ENCODE measurements around the gene IL32.
"Not testable (repeated sequence)": the region's sequence is repeated elsewhere in the genome, so short reads cannot be mapped to it uniquely, and the experiment has no call there.

Gene IL32

GRCh38 chr16:3070608-3071111, 5.2 kb downstream of the IL32 start:
- H3K4me1 Mint-ChIP-seq = peaks cover 45% of the 10 kb centered on the region
- H3K36me3 Mint-ChIP-seq = no peaks in the 10 kb centered on the region
- H3K4me3 Mint-ChIP-seq = no peak overlapping the region
- peaks cover 2% of the 10 kb centered on the region for H3K27me3 Mint-ChIP-seq
- H3K9me3 Mint-ChIP-seq = no peaks in the 10 kb centered on the region
- no peak overlapping the region for H3K27ac Mint-ChIP-seq
- ATAC-seq = no peak

GRCh38 chr16:3071655-3072054, 6.2 kb downstream of the IL32 start:
- Mint-ChIP-seq H3K27ac (peak overlapping the region; percentile 55), H3K27me3 (no peaks in the 10 kb centered on the region), H3K4me1 (peaks cover 48% of the 10 kb centered on the region), H3K4me3 (no peak overlapping the region), H3K36me3 (no peaks in the 10 kb centered on the region), H3K9me3 (no peaks in the 10 kb centered on the region)
- no peak for ATAC-seq

GRCh38 chr16:3072148-3072547, 6.7 kb downstream of the IL32 start:
- H3K36me3 Mint-ChIP-seq, H3K4me3 Mint-ChIP-seq, ATAC-seq, H3K27me3 Mint-ChIP-seq, H3K9me3 Mint-ChIP-seq: not testable (repeated sequence)
- peak overlapping the region; percentile 55 for H3K27ac Mint-ChIP-seq
- peaks cover 50% of the 10 kb centered on the region for H3K4me1 Mint-ChIP-seq

- peak; percentile 21 for ATAC-seq
- H3K27ac Mint-ChIP-seq = peak overlapping the region; percentile 88
- H3K27me3 Mint-ChIP-seq, H3K9me3 Mint-ChIP-seq, H3K36me3 Mint-ChIP-seq, H3K4me3 Mint-ChIP-seq: not testable (repeated sequence)
- peaks cover 46% of the 10 kb centered on the region for H3K4me1 Mint-ChIP-seq
Measured at GRCh38 chr16:3072576-3073263, 7.3 kb downstream of the IL32 start.

- no peak for ATAC-seq
- no peaks in the 10 kb centered on the region for H3K27me3 Mint-ChIP-seq
- H3K4me1 Mint-ChIP-seq = peaks cover 46% of the 10 kb centered on the region
- H3K4me3 Mint-ChIP-seq = peak overlapping the region; percentile 11
- peak overlapping the region; percentile 88 for H3K27ac Mint-ChIP-seq
- H3K9me3 Mint-ChIP-seq = no peaks in the 10 kb centered on the region
- no peaks in the 10 kb centered on the region for H3K36me3 Mint-ChIP-seq
Measured at GRCh38 chr16:3073448-3073847, 8.0 kb downstream of the IL32 start.

GRCh38 chr16:3074860-3075522, 9.6 kb downstream of the IL32 start:
- peaks cover 46% of the 10 kb centered on the region for H3K4me1 Mint-ChIP-seq
- H3K27ac Mint-ChIP-seq = peak overlapping the region; percentile 88
- peak overlapping the region; percentile 49 for H3K4me3 Mint-ChIP-seq
- H3K9me3 Mint-ChIP-seq = no peaks in the 10 kb centered on the region
- H3K36me3 Mint-ChIP-seq = no peaks in the 10 kb centered on the region
- H3K27me3 Mint-ChIP-seq = no peaks in the 10 kb centered on the region
- peak; percentile 96 for ATAC-seq

- ATAC-seq = no peak
- H3K4me3 Mint-ChIP-seq = no peak overlapping the region
- no peaks in the 10 kb centered on the region for H3K27me3 Mint-ChIP-seq
- peak overlapping the region; percentile 88 for H3K27ac Mint-ChIP-seq
- no peaks in the 10 kb centered on the region for H3K36me3 Mint-ChIP-seq
- no peaks in the 10 kb centered on the region for H3K9me3 Mint-ChIP-seq
- H3K4me1 Mint-ChIP-seq = peaks cover 46% of the 10 kb centered on the region
Measured at GRCh38 chr16:3075523-3075915, 10.1 kb downstream of the IL32 start.

GRCh38 chr16:3075946-3076345, 10.5 kb downstream of the IL32 start:
- ATAC-seq, H3K27me3 Mint-ChIP-seq, H3K36me3 Mint-ChIP-seq, H3K9me3 Mint-ChIP-seq, H3K4me3 Mint-ChIP-seq: not testable (repeated sequence)
- peaks cover 46% of the 10 kb centered on the region for H3K4me1 Mint-ChIP-seq
- H3K27ac Mint-ChIP-seq = peak overlapping the region; percentile 88

GRCh38 chr16:3076577-3076976, 11.1 kb downstream of the IL32 start:
- no peak overlapping the region for H3K4me3 Mint-ChIP-seq
- peak overlapping the region; percentile 57 for H3K27ac Mint-ChIP-seq
- H3K4me1 Mint-ChIP-seq = peaks cover 43% of the 10 kb centered on the region
- H3K36me3 Mint-ChIP-seq = no peaks in the 10 kb centered on the region
- no peaks in the 10 kb centered on the region for H3K27me3 Mint-ChIP-seq
- H3K9me3 Mint-ChIP-seq = no peaks in the 10 kb centered on the region
- no peak for ATAC-seq

- Mint-ChIP-seq H3K9me3 (no peaks in the 10 kb centered on the region), H3K4me1 (peaks cover 16% of the 10 kb centered on the region), H3K4me3 (no peak overlapping the region), H3K36me3 (no peaks in the 10 kb centered on the region), H3K27me3 (no peaks in the 10 kb centered on the region), H3K27ac (no peak overlapping the region)
- no peak for ATAC-seq
Measured at GRCh38 chr16:3080024-3080423, 14.6 kb downstream of the IL32 start.

GRCh38 chr16:3081957-3082356, 16.5 kb downstream of the IL32 start:
- not testable (repeated sequence) for H3K36me3 Mint-ChIP-seq, H3K9me3 Mint-ChIP-seq, ATAC-seq, H3K4me1 Mint-ChIP-seq, H3K27ac Mint-ChIP-seq, H3K27me3 Mint-ChIP-seq, H3K4me3 Mint-ChIP-seq

GRCh38 chr16:3083408-3083807, 18.0 kb downstream of the IL32 start:
- H3K4me1 Mint-ChIP-seq, H3K27ac Mint-ChIP-seq, H3K4me3 Mint-ChIP-seq, ATAC-seq, H3K36me3 Mint-ChIP-seq, H3K9me3 Mint-ChIP-seq: not testable (repeated sequence)
- peaks cover 14% of the 10 kb centered on the region for H3K27me3 Mint-ChIP-seq

- Mint-ChIP-seq H3K27me3 (peaks cover 20% of the 10 kb centered on the region), H3K9me3 (no peaks in the 10 kb centered on the region), H3K4me3 (no peak overlapping the region), H3K27ac (no peak overlapping the region), H3K4me1 (peaks cover 8% of the 10 kb centered on the region), H3K36me3 (no peaks in the 10 kb centered on the region)
- no peak for ATAC-seq
Measured at GRCh38 chr16:3084491-3084890, 19.1 kb downstream of the IL32 start.

- no peak for ATAC-seq
- Mint-ChIP-seq H3K27me3 (peaks cover 20% of the 10 kb centered on the region), H3K36me3 (no peaks in the 10 kb centered on the region), H3K9me3 (no peaks in the 10 kb centered on the region), H3K4me1 (peaks cover 8% of the 10 kb centered on the region), H3K4me3 (no peak overlapping the region), H3K27ac (no peak overlapping the region)
Measured at GRCh38 chr16:3084969-3085670, 19.7 kb downstream of the IL32 start.

- Mint-ChIP-seq H3K36me3 (no peaks in the 10 kb centered on the region), H3K4me1 (peaks cover 8% of the 10 kb centered on the region), H3K27me3 (peaks cover 20% of the 10 kb centered on the region), H3K4me3 (no peak overlapping the region), H3K27ac (no peak overlapping the region), H3K9me3 (no peaks in the 10 kb centered on the region)
- no peak for ATAC-seq
Measured at GRCh38 chr16:3085868-3086595, 20.6 kb downstream of the IL32 start.

Measured in stimulated activated memory B cell treated with anti-CD40 and anti-IgM and Interleukin-4, amounts not matched to agents 10 μg/mL and 1 μg/mL and 100 μg/mL, for 72 hours (primary cell).